IMR-90 (cell line): Measurements from ENCODE around the gene ZNF385B. TPM values are rescaled to one million over a fixed set of nuclear protein-coding genes. Genes with fewer than 3 reads are reported as not detected.

Experiments used
- ATAC-seq: fragments of 200-7000 bp; cut with Tn5 transposase; 2 replicates; pipeline ENCODE4 v1.9.1; 2020; ENCODE audit warnings: low read depth, mild to moderate bottlenecking, moderate library complexity
- BruUV-seq: library from RNA; stranded (reverse); fragments of 400-500 nt; replicated peaks from 2 replicates; lab custom pipeline; 2021; lab: Mats Ljungman, UMichigan
- CTCF ChIA-PET: fragments of 300-600 bp; formaldehyde crosslinking; extraction: SDS; loops from one replicate; lab custom pipeline; 2021; ENCODE audit warnings: antibody characterized with exemption; lab: Yijun Ruan, JAX
- POLR2A ChIA-PET: fragments of 300-600 bp; sonication (Branson Sonifier 250); formaldehyde crosslinking; loops from one replicate; lab custom pipeline; 2022; ENCODE audit warnings: antibody characterized with exemption; ENCODE audit not compliant: unreplicated experiment; lab: Charles Lee
- DNase-seq: peaks from one replicate; pipeline ENCODE4 v3.0.0; 2013
- H2AFZ ChIP-seq: replicated peaks from 2 replicates; pipeline ENCODE3; 2013; ENCODE audit warnings: low read length, mild to moderate bottlenecking; ENCODE audit not compliant: poor library complexity
- H2AK5ac ChIP-seq: 2 replicates; pipeline ENCODE4 v1.6.1; 2013; ENCODE audit warnings: low read depth, low read length, inconsistent platforms
- H2AK9ac ChIP-seq: replicated peaks from 2 replicates; pipeline ENCODE3; 2013; ENCODE audit warnings: mild to moderate bottlenecking, low read depth, low read length, moderate library complexity; ENCODE audit not compliant: poor library complexity
- H2BK120ac ChIP-seq: 2 replicates; pipeline ENCODE4 v1.6.1; 2013; ENCODE audit warnings: low read depth, low read length, inconsistent platforms
- H2BK15ac ChIP-seq: 3 replicates; pipeline ENCODE4 v1.6.1; 2013; ENCODE audit warnings: low read depth, low read length, inconsistent platforms
- H2BK20ac ChIP-seq: 2 replicates; pipeline ENCODE4 v1.6.1; 2013; ENCODE audit warnings: low read depth, mild to moderate bottlenecking, inconsistent platforms, low read length, moderate library complexity
- H2BK5ac ChIP-seq: 2 replicates; pipeline ENCODE4 v1.6.1; 2013; ENCODE audit warnings: mild to moderate bottlenecking, low read depth, low read length, inconsistent platforms; ENCODE audit not compliant: poor library complexity, severe bottlenecking
- H3K14ac ChIP-seq: replicated peaks from 2 replicates; pipeline ENCODE4 v1.6.1; 2013; ENCODE audit warnings: low read depth, low read length, inconsistent platforms
- H3K18ac ChIP-seq: 2 replicates; pipeline ENCODE4 v1.6.1; 2013; ENCODE audit warnings: low read depth, low read length, control low read depth
- H3K23ac ChIP-seq: 2 replicates; pipeline ENCODE4 v1.6.1; 2013; ENCODE audit warnings: low read depth, low read length, inconsistent platforms
- H3K27ac ChIP-seq: 2 replicates; pipeline ENCODE4 v1.5.1; 2013; ENCODE audit warnings: mild to moderate bottlenecking, control low read depth, low read length; ENCODE audit not compliant: insufficient read depth
- H3K27me3 ChIP-seq: 2 replicates; pipeline ENCODE4 v1.6.1; 2013; ENCODE audit warnings: low read length; ENCODE audit not compliant: control insufficient read depth, insufficient read depth
- H3K36me3 ChIP-seq: 2 replicates; pipeline ENCODE4 v1.6.1; 2013; ENCODE audit warnings: low read length, mixed read lengths; ENCODE audit not compliant: control insufficient read depth, insufficient read depth
- H3K4ac ChIP-seq: 2 replicates; pipeline ENCODE4 v1.6.1; 2013; ENCODE audit warnings: low read depth, low read length, inconsistent platforms
- H3K4me1 ChIP-seq: 2 replicates; pipeline ENCODE4 v1.6.1; 2013; ENCODE audit warnings: low read length, mixed read lengths; ENCODE audit not compliant: control insufficient read depth, insufficient read depth
- H3K4me2 ChIP-seq: 2 replicates; pipeline ENCODE4 v1.6.1; 2013; ENCODE audit warnings: low read depth, mild to moderate bottlenecking, control low read depth, low read length, moderate library complexity
- H3K4me3 ChIP-seq: 2 replicates; pipeline ENCODE4 v1.5.1; 2013; ENCODE audit warnings: low read depth, mild to moderate bottlenecking, control low read depth, low read length, moderate library complexity; ENCODE audit not compliant: insufficient read depth
- H3K56ac ChIP-seq: 2 replicates; pipeline ENCODE4 v1.6.1; 2013; ENCODE audit warnings: low read length, inconsistent platforms; ENCODE audit not compliant: insufficient read depth; ENCODE audit errors: extremely low read depth
- H3K79me1 ChIP-seq, 2 experiments: 2 replicates each; pipeline ENCODE4 v1.6.1; 2013; ENCODE audit warnings: low read length in 2 of 2, inconsistent platforms in 1 of 2, low read depth in 1 of 2
- H3K9ac ChIP-seq: 2 replicates; pipeline ENCODE4 v1.6.1; 2013; ENCODE audit warnings: low read depth, low read length, control low read depth
- H3K9me1 ChIP-seq: 2 replicates; pipeline ENCODE4 v1.6.1; 2013; ENCODE audit warnings: low read length, inconsistent platforms; ENCODE audit not compliant: insufficient read depth
- H3K9me3 ChIP-seq: 2 replicates; pipeline ENCODE4 v1.6.1; 2013; ENCODE audit warnings: low read length; ENCODE audit not compliant: control insufficient read depth, insufficient read depth
- H4K20me1 ChIP-seq: 2 replicates; pipeline ENCODE4 v1.6.1; 2013; ENCODE audit warnings: low read length, inconsistent platforms; ENCODE audit not compliant: insufficient read depth
- H4K5ac ChIP-seq: 2 replicates; pipeline ENCODE4 v1.6.1; 2013; ENCODE audit warnings: mild to moderate bottlenecking, low read depth, low read length, control low read depth
- H4K8ac ChIP-seq, 2 experiments: 2 replicates each; pipeline ENCODE4 v1.6.1; 2013; ENCODE audit warnings: low read depth in 2 of 2, low read length in 2 of 2, control low read depth in 1 of 2, inconsistent platforms in 1 of 2
- H4K91ac ChIP-seq: 2 replicates; pipeline ENCODE4 v1.6.1; 2013; ENCODE audit warnings: low read depth, low read length, inconsistent platforms; ENCODE audit not compliant: insufficient read depth
- BHLHE40 ChIP-seq: fragments of 150-350 bp; IDR thresholded peaks from 2 replicates; pipeline ENCODE4 v1.6.1; 2016; ENCODE audit warnings: mild to moderate bottlenecking, low read depth, low read length
- CHD1 ChIP-seq: IDR thresholded peaks from 2 replicates; pipeline ENCODE4 v1.6.1; 2012; ENCODE audit warnings: low read depth, low read length, improper control_type of control experiment
- CTCF ChIP-seq: conservative IDR thresholded peaks from 2 replicates; pipeline ENCODE4 v1.5.1; 2012; ENCODE audit warnings: mild to moderate bottlenecking, low read depth, low read length, improper control_type of control experiment
- ELK1 ChIP-seq: fragments of 150-350 bp; IDR thresholded peaks from 2 replicates; pipeline ENCODE4 v1.6.1; 2016; ENCODE audit warnings: low read depth, mild to moderate bottlenecking, low read length, moderate library complexity, borderline replicate concordance
- MAFK ChIP-seq: IDR thresholded peaks from 2 replicates; pipeline ENCODE4 v1.6.1; 2012; ENCODE audit warnings: low read depth, low read length, improper control_type of control experiment
- MAZ ChIP-seq: IDR thresholded peaks from 2 replicates; pipeline ENCODE4 v1.6.1; 2012; ENCODE audit warnings: low read depth, mild to moderate bottlenecking, low read length, improper control_type of control experiment, moderate library complexity, borderline replicate concordance
- NFE2L2 ChIP-seq: fragments of 150-350 bp; IDR thresholded peaks from 2 replicates; pipeline ENCODE4 v1.6.1; 2016; ENCODE audit warnings: low read depth, mild to moderate bottlenecking, low read length
- POLR2A ChIP-seq: IDR thresholded peaks from 2 replicates; pipeline ENCODE4 v1.6.1; 2012; ENCODE audit warnings: mild to moderate bottlenecking, low read depth, low read length
- WGBS, 2 experiments: methylation state at CpG; one replicate each; pipeline versions ENCODE4 v1.1.5 to v1.1.7; 2013; ENCODE audit warnings: missing lambda C conversion rate in 2 of 2; ENCODE audit not compliant: insufficient read length in 1 of 2; ENCODE audit errors: extremely low coverage in 2 of 2; 5-methylcytosine and 5-hydroxymethylcytosine counted together
- dilution Hi-C: fragments of 300-500 bp; cut with HindIII; formaldehyde crosslinking; loops from one replicate; pipeline ENCODE4 v1.14.3; 2018; ENCODE audit warnings: low sequenced_read_pairs; ENCODE audit not compliant: unreplicated experiment
- in situ Hi-C: fragments of 300-500 bp; cut with MboI; formaldehyde crosslinking; loops from 3 replicates; pipeline ENCODE4 v1.14.3; 2019; ENCODE audit warnings: low sequenced_read_pairs, inconsistent platforms, mixed read lengths
- intact Hi-C: fragments of 100-400 bp; cut with micrococcal nuclease; formaldehyde crosslinking; loops from 2 replicates; pipeline ENCODE4 v1.10.0; 2022
- polyA plus RNA-seq, 3 experiments: library from polyadenylated mRNA; depleted of rRNA; stranded (reverse); fragments of >200 nt; gene quantifications; 2 replicates each; pipeline ENCODE4 v1.2.3, GENCODE V29; 2012; ENCODE audit warnings: low replicate concordance in 1 of 3
- total RNA-seq: library from RNA; depleted of rRNA; stranded (reverse); fragments of >200 nt; gene quantifications from 2 replicates; pipeline ENCODE4 v1.2.3, GENCODE V29; 2012

The ZNF385B gene
- total and polyA plus RNA-seq, 2 of the 4 experiments (the other 2 are of a cell fraction): not detected

- Histone ChIP-seq H3K9ac (no peak overlapping the region), H4K8ac (no peak overlapping the region), H3K18ac (no peak overlapping the region), H3K27me3 (no peaks in the 10 kb centered on the region), H2BK120ac (no peak overlapping the region), H2BK15ac (no peak overlapping the region), H3K79me1 (no peaks in the 10 kb centered on the region), H3K4ac (no peak overlapping the region), H4K5ac (no peak overlapping the region), H3K9me1 (no peaks in the 10 kb centered on the region), H3K4me1 (no peaks in the 10 kb centered on the region), H2AK9ac (no peak overlapping the region), H2AK5ac (no peak overlapping the region), H3K4me2 (no peak overlapping the region), H3K27ac (no peak overlapping the region), H2AFZ (no peak overlapping the region), H2BK5ac (no peak overlapping the region), H3K56ac (no peak overlapping the region), H3K4me3 (no peak overlapping the region), H4K20me1 (no peaks in the 10 kb centered on the region), H4K91ac (no peak overlapping the region), H3K23ac (no peak overlapping the region), H3K36me3 (no peaks in the 10 kb centered on the region), H3K9me3 (no peaks in the 10 kb centered on the region), H3K14ac (no peak overlapping the region), H2BK20ac (no peak overlapping the region)
- no peak for TF ChIP-seq POLR2A
- TF ChIP-seq MAZ: no peak
- TF ChIP-seq NFE2L2: no peak
- TF ChIP-seq ELK1: no peak
- TF ChIP-seq CTCF: no peak
- TF ChIP-seq MAFK: no peak
- TF ChIP-seq CHD1: no peak
- TF ChIP-seq BHLHE40: no peak
- intact Hi-C loops: no loop called here
- ChIA-PET CTCF (no interaction called here), POLR2A (no interaction called here)
- ATAC-seq (no peak), DNase-seq (peak; percentile 22)
- dilution Hi-C loops: no loop called here
- in situ Hi-C loops: no loop called here
- no CpG with 5 or more reads among the region's 5 CpGs for WGBS, 2 experiments
- BruUV-seq: no TSS peak
These were observed 336.5 kb downstream of the ZNF385B start for GRCh38 chr2:179524809-179525339.
